NCI-H2227 treated with DMSO at 0.1 percent for 48 hours (cell line): ENCODE results near the gene RASSF8.

Source experiments
- DNase-seq: peaks from one replicate; lab custom pipeline; 2025; lab: John Stamatoyannopoulos, UW

RASSF8 gene

GRCh38 chr12:26124446-26125399 lies 166.2 kb downstream of the RASSF8 start, which contains the start of gene BHLHE41:
BHLHE41 (minus strand) TSS chr12:26125037; CDS start chr12:26124779, 258 bp downstream.
- no peak for DNase-seq

GRCh38 chr12:26125400-26126339 lies 167.2 kb downstream of the RASSF8 start:
- no peak for DNase-seq

GRCh38 chr12:26126340-26127284 lies 168.1 kb downstream of the RASSF8 start:
- DNase-seq, result no peak

GRCh38 chr12:26127404-26127803 lies 168.9 kb downstream of the RASSF8 start:
- DNase-seq, result no peak

GRCh38 chr12:26128168-26128567 lies 169.7 kb downstream of the RASSF8 start:
- no peak for DNase-seq
